Stimulated activated CD4-positive, alpha-beta T cell treated with anti-CD3 and anti-CD28 coated beads, Interleukin-12 subunit alpha, Interleukin-12 subunit beta, amount 100 ng/mL, for 4 hours (primary cell): ENCODE measurements around the gene GDAP1L1.
A peak's percentile ranks its signal among the peaks of the same experiment; 100 is the strongest.
"Not testable (repeated sequence)": the region's sequence is repeated elsewhere in the genome, so short reads cannot be mapped to it uniquely, and the experiment has no call there.

Experiments
- DNase-seq: peaks from one replicate; pipeline ENCODE4 v3.0.0-alpha.2; 2020

Gene GDAP1L1

DNA sequence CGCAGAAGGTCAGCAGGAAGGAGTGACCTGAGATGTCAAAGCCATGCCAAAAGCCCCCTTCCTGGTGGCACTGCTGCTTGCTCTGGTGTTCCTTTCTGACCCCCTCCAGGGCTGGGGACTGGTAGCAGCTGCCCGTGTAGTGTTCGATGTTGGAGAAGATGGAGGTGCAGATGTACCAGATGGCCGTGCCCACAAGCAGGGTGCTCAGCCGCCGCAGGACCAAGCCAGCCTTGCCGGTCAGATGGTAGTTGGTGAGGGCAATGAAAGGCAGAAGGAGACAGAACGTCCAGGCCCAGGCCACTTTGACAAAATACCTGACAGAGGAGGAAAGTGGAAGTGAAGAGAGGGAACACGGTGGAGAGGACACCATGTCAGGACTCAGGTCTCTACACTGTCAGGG is 59.8 kb downstream of the GDAP1L1 start:
- no peak for DNase-seq

GRCh38 chr20:44309763-44310663 is 62.9 kb downstream of the GDAP1L1 start:
- no peak for DNase-seq

DNA sequence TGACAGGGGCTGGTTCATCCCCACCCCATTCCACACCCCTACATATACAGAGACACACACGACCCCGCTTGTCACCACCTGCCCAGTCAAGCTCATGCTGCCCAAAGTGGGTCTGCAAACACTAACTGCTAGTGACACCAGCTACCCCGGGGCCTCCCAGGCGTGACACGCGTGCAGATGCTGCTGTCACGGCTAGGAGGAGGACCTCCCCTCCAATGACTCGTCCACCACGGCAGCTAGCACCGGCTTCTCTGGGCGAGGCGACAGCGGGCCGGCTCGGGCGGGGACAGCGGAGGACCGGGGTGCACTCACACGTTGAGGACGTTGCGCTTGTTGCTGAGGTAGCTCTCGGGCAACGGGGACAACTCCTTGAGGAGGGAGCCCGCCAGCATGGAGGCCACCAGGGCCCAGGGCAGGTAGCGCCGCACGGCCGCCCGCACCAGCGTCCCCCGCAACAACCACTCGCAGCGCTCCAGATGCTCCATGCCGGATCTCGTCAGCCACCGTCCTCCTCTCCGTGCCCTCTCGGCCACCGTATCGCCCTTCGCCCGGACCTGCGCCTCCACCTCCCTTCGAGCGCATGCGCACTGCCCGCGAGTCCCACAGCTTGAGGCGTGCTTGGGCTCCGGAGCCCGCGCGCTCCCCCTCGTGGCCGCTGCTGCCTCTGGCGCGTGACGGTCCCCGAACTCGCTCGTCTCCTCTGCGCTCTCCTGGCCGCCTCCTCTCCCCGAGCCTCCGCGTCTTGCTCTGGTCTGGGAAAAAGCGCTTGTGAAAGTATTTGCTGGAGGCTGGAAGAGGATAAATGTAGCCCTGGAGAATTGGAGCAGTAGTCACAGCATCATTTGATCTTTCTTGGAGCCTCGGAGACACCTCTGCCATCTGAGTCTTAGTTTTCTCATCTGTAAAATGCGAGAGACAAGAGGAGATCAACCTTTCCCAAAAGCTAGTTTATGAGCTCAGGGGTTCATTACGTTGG is 63.8 kb downstream of the GDAP1L1 start, which contains the start of gene FITM2:
FITM2 (minus strand) TSS at position 539 of the 976 bp plus-strand sequence; CDS start at position 485, 54 bp downstream.
- DNase-seq: peak; percentile 99

DNA sequence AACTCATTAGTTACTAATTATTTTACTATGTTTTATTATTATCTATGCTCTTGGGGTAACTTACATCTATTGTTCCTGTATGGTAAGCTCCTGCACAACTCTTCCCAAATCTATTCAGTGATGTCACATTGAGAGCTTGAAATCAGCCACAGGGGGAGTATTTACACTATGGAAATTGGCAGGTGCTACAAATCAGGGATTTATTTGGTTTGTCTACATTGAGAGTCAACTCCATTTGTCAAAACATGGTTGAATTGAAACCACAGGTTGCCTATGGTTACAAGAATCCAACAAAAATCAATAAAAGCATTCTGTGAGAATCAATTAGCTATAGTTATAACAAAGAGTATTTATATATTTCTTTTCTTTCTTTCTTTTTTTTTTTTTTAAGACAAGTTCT is 67.8 kb downstream of the GDAP1L1 start:
- DNase-seq: no peak

GRCh38 chr20:44319839-44320422 is 72.8 kb downstream of the GDAP1L1 start:
- DNase-seq: no peak

- no peak for DNase-seq
Measured at GRCh38 chr20:44324343-44324742, 77.2 kb downstream of the GDAP1L1 start.

DNA sequence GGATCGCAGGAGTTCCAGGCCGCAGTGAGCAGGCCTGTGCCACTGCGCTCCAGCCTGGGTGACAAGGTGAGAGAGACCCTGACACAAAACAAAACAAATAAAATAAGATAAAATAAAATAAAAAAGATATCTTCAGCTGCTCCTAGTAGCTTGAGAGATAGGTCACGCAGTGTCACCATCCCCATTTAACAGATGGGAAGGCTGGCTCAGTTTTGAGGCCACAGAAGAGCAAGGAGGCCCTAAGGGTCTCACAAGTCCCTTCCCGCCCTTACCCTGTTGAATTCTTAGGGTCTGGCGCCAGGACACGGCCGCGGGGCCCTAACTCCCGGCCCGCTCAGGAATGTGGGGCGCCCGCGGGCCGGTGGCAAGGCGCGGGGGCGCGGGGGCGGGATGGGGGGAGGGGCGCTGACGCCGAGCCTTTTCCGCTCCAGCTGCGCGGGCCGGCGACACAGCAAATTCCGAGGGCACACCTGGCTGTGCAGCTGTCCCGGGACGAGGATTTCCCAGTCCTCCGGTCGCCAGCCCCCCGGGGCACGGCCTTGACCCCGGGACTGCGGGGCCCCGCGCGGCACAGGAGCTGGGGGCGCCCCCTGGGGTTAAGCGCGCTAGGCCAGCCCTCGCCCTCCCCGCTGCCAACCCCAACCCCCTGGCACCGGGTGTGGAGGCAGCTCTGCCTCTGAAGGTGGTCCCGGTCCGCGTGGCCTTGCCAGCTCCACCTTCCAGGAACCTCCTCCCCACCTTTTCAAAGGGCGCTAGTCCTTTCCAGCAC is 79.5 kb downstream of the GDAP1L1 start:
- DNase-seq: peak; percentile 39

DNA sequence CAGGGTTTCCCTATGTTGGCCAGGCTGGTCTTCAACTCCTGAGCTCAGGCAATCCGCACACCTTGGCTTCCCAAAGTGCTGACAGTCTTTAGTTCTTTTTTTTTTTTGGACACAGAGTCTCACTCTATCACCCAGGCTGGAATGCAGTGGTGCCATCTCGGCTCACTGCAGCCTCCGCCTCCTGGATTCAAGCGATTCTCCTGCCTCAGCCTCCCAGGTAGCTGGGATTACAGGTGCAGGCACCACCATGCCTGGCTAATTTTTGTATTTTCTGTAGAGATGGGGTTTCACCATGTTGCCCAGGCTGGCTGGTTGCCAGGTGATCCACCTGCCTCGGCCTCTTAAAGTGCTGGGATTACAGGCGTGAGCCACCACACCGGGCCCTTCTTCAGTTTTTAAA is 80.6 kb downstream of the GDAP1L1 start:
- DNase-seq: not testable (repeated sequence)

DNA sequence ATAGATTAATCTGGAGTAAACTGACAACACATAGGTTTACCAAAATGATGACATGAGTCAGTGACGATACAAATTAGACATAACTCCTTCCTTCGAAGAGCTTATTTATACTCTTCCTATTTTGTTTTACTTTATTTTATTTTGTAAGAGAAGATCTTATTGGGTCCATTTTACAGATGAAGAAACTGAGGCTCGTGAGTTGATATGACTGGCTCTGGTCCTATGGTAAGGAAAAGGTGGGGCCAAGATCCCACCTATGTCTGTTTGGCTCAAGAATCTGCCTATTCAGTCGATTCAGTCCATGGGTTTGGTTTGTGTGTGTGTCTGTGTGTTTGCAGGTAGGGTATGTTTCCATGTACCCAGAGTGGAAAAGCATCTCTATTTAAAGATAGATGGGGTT is 81.3 kb downstream of the GDAP1L1 start:
- no peak for DNase-seq
